Measurements from ENCODE around the gene CDC14A.
A peak's percentile ranks its signal among the peaks of the same experiment; 100 is the strongest.
"Not testable (repeated sequence)": the region's sequence is repeated elsewhere in the genome, so short reads cannot be mapped to it uniquely, and the experiment has no call there.

The CDC14A gene

DNA sequence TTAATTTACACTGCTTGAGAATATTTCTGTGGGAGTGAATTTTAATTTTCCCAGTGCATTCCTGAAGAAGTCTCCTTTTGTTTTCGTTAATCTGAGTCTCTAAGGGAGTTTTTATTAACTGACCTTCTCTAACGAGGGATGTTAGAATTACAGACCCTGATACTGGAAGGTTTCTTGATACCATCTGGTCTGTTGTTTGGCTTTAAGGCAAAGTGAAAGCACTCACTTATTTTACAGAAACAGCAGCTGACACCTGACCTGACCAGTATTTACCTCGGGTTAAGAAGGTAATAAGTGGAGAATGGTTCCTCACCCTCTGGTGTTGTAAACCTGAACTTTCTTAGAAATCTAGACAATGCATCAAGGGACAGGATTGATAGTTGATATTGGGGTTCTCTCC is 12.4 kb downstream of the CDC14A start:
- no peak for DNase-seq

GRCh38 chr1:100366209-100366525 is 13.9 kb downstream of the CDC14A start:
- DNase-seq: no peak

- DNase-seq: not testable (repeated sequence)
These were observed 17.0 kb downstream of the CDC14A start for GRCh38 chr1:100369339-100369738.

- DNase-seq: not testable (repeated sequence)
These were observed 21.6 kb downstream of the CDC14A start for GRCh38 chr1:100373953-100374352.

DNA sequence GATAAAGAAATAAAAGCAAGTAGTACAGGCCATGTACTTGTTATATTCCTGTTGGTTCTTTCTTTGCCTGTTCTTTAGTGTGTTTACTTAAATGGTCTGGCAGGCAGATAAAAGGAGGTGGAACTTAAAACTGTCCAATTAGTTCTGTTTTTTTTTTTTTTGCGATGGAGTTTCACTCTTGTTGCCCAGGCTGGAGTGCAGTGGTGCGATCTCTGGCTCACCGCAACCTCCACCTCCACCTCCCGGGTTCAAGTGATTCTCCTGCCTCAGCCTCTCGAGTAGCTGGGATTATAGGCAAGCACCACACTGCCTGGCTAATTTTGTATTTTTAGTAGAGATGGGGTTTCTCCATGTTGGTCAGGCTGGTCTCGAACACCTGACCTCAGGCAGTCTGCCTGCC is 24.6 kb downstream of the CDC14A start:
- not testable (repeated sequence) for DNase-seq

DNA sequence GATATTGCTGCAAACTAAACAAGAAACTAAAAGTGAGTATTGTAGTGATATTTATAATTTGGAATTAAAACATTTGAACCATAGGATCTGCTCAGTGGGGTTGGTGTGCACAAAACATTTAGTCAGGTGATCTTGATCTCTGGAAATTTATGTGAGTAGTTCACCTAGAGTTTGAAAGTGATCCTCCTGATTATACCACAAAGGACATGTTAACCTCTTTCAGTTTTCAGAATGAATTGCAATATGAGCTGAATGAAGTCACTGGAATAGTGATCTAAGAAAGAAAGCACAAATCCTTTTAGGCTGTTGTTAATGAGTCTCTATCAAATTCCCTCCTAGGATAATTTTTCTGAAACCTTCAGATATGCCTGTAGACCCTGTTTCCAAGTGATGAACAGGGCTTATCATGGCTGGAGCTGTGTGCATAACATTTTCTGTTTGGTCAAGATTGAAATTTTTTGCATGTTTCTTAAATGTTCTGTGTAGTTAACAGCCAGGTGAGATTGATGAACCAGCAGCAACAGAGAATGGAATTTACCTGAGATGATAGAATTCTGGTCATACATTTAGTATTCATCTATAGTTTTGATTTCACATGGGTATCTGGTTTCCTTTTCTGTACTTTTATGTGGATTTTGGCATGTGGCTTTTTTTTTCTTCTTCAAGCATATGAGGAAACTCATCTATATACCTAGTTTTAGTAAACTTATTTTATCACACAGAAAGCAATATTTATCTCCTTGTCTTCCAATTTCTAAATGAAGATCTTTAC is 25.5 kb downstream of the CDC14A start:
- DNase-seq: no peak

GRCh38 chr1:100378956-100379355 is 26.6 kb downstream of the CDC14A start:
- no peak for DNase-seq

DNA sequence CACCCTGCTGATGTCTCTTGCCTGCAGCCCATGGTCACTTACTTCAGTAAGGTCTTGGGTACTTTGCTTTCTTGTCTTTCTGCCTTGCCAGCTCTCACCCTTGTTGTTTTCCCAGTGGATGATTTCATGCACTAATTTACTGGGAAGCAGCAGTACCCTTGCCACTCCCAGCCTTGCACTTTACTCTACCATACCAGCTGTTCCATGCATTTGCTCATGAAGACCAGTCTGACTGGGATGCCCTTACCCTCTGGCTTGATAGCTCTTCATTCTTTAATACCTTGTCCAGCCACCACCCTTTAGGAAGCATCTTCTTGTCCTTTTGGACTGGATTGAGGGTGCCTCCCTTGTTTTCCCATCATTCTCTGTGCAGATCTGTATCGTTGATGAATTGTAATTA is 28.3 kb downstream of the CDC14A start:
- DNase-seq: no peak

DNA sequence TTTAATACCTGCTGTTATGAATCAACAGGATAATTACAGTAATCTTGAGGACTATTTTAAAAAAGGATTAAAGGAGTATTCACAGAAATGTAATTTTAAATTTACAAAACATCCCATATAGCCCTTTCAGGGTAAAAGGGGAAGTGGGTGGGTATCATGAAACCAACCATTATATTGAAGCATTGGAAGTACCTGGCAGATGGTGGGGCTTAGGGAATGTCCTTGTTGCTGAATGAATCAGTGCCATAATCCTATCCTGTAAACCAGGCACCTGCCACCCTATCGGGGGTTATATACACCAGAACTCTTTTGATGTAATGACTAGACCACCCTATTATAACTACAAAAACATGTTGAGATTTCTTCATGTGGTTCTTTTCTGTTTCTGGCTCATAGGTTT is 30.4 kb downstream of the CDC14A start:
- no peak for DNase-seq

DNA sequence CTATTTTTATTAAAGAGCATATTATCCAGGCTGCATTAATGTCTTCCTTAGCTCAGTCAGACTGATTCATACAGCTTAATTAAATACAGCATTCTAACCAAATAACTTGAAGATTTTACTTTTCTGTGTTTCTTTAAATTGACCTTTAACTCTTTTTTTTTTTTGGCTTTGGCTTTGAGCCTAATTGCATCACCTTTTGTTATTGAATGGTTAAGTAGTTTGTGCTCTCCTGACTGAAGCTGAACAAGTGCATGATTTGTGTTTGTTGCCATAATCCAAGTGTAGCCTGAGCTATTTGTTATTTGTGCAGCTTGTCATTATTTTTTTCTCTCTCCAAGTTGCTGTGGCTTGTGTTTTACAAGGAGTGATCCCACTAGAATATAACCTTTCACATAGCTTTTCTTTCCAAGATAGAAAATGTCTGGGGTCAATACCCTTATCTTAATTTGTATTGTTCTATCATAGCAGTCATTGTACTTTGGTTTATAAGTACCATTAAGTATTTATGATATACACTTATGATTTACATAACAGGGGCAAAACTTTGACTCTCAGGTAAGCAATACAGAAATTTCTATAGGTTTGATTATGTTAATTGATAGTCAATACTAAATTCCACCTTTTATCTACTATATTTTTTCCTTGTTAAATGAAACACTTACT is 31.6 kb downstream of the CDC14A start:
- DNase-seq: no peak

DNA sequence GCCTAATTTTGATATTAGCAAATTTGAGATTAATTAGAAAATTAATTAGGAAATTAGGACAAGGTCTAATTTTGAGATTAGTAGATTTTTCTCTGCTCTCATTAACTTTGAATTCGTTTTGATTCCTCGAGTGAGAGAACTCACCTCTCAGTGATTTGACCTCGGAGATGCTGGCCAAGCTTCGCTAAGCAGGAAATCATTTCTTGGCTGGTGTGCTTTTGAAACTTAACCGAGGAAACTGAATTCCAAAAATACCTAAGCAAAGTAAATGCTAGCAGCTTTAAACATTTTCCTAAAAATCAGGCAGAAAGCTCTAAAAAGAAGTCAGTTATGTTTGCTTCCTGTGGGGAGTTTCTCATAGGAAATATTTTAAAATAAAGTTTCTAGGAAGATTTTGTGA is 34.9 kb downstream of the CDC14A start:
- no peak for DNase-seq

- no peak for DNase-seq
These were observed 35.5 kb downstream of the CDC14A start for GRCh38 chr1:100387657-100388350.

DNA sequence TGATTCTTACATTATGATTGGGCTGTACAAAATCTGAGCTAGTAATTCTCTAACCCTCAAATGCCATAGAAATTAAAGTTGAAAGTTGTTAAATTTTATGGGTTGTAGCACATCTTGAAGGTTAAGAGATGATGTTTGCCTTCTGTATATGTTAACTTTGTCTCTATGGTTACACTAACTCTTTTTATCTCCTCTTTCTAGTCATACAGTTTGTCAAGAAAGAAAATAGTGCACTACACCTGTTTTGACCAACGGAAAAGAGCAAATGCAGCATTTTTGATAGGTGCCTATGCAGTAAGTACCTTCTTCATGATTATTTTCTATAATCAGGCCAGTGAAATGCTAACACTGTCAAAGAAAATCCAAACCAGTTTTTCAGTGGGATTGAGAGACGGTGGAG is 38.2 kb downstream of the CDC14A start:
- DNase-seq: no peak

- no peak for DNase-seq
These were observed 39.4 kb downstream of the CDC14A start for GRCh38 chr1:100391675-100392074.

DNA sequence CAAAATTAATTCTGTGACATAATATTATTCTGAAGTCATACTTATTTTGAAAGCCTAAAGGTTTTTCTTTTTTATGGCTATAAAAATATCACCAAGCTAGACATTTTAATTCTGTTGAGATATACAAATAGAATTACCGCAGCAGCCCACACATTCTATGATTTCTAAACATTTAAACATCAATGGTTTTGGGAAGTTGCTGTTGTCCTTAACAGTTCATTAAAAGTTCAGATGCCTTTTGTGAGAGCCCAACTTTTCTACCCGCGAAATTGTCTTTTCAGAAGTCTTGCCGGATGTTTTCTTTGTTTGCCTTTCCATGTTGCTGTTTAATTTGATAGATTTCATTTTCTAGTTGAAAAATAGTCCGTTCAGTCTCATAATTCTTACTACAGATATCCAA is 40.5 kb downstream of the CDC14A start:
- no peak for DNase-seq

DNA sequence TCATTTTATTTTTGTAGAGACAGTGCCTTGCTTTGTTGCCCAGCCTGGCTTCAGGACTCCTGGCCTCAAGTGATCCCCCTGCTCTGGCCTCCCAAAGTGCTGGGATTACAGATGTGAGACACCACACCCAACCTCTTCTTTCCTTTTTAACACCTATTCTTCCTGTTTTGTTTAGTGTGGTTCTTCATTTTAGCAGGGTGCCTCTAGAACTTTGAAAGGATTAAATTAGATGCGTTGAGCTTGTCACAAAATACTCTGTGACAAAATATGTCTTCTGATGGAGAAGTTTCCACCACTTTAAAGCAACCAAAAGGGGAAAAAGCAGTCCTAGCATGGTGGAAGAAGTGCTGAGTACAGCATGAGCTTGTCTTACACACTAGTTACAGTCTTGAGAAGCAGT is 42.0 kb downstream of the CDC14A start:
- peak in 1 of 2 donors; percentile 16 for DNase-seq

DNA sequence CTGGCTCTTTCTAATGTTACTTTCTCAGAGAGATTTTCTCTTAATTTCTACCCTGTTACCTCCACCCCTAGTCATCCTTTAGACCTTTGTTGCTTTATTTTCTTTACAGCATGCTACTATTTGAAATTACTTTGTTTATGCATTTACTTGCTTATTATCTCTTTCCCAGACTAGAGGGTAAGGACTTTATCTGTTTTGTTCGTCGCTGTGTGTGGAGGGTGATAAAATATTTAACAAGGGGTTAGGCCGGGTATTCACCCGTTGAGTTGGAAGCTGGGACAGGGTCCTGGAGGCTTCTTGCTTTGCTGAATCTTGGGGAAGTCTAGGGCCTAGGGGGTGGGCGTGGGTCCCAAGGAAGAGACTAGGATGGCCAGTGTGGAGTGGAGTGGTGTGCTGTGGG is 43.6 kb downstream of the CDC14A start:
- DNase-seq: no peak

GRCh38 chr1:100396651-100397050 is 44.3 kb downstream of the CDC14A start:
- no peak for DNase-seq

- DNase-seq: no peak
These were observed 45.4 kb downstream of the CDC14A start for GRCh38 chr1:100397681-100398080.

DNA sequence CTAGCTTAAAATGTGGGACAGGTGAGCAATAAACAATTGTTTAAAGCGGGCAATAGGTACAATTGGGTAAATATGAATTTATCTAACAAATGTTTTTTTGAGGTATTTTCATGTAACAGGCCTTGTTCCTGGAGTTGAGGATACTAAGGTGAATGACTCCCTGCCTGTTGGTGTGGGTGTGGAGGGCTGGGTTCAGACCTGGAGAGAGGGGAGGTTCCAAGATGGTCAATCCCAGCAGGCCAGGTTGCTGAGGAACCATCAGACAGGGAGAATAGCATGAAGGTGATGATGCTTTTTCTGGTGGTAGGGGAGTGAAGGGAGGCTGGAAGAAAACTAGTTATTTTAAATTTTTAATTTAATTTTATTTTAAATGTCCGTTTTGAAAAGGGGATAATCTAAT is 46.3 kb downstream of the CDC14A start:
- no peak for DNase-seq

- DNase-seq: peak in 1 of 2 donors; percentile 80
These were observed 48.1 kb downstream of the CDC14A start for GRCh38 chr1:100400404-100400803.

GRCh38 chr1:100404821-100405220 is 52.5 kb downstream of the CDC14A start:
- no peak for DNase-seq

DNA sequence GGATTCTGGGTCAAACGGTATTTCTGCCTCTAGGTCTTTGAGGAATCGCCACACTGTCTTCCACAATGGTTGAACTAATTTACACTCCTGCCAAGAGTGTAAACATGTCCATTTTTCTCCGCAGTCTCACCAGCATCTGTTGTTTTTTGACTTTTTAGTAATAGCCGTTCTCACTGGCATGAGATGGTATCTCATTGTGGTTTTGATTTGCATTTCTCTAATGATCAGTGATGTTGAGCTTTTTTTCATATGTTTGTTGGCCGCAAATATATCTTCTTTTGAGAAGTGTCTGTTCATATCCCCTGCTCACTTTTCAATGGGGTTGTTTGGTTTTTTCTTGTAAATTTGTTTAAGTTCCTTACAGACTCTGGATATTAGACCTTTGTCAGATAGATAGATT is 53.6 kb downstream of the CDC14A start:
- DNase-seq: not testable (repeated sequence)

- not testable (repeated sequence) for DNase-seq
These were observed 55.1 kb downstream of the CDC14A start for GRCh38 chr1:100407390-100407789.

Data from bone marrow (tissue), 2 donors.